Anterior cingulate cortex (tissue), 58 donors: ENCODE measurements around the gene PHKG2.

Experiments used
- DNase-seq, 58 donors: peaks; one replicate each; lab custom pipeline; 2025; lab: John Stamatoyannopoulos, UW

Gene PHKG2

GRCh38 chr16:30769379-30770089 lies 21.3 kb downstream of the PHKG2 start:
- DNase-seq = no peak

GRCh38 chr16:30771726-30772125 lies 23.5 kb downstream of the PHKG2 start:
- DNase-seq = no peak

- DNase-seq = no peak
These were observed 25.6 kb downstream of the PHKG2 start for GRCh38 chr16:30773826-30774225.

- DNase-seq = no peak
These were observed 26.3 kb downstream of the PHKG2 start for GRCh38 chr16:30774367-30775130.

GRCh38 chr16:30775131-30775391 lies 26.8 kb downstream of the PHKG2 start:
- no peak for DNase-seq

- peak; percentile 31 to 89 (median 77) for DNase-seq
These were observed 27.4 kb downstream of the PHKG2 start for GRCh38 chr16:30775392-30776188.

GRCh38 chr16:30777591-30778297 lies 29.5 kb downstream of the PHKG2 start:
- DNase-seq = no peak

- no peak for DNase-seq
These were observed 30.5 kb downstream of the PHKG2 start for GRCh38 chr16:30778549-30779244.

- no peak for DNase-seq
These were observed 31.4 kb downstream of the PHKG2 start for GRCh38 chr16:30779596-30779995.

- DNase-seq = peak in 7 of 58 donors; percentile 4 to 33 (median 24)
These were observed 31.8 kb downstream of the PHKG2 start for GRCh38 chr16:30780021-30780420.

- DNase-seq = no peak
These were observed 32.3 kb downstream of the PHKG2 start for GRCh38 chr16:30780549-30780948.

GRCh38 chr16:30782486-30783279 lies 34.5 kb downstream of the PHKG2 start:
- no peak for DNase-seq

- DNase-seq = no peak
These were observed 35.3 kb downstream of the PHKG2 start for GRCh38 chr16:30783280-30784109.

- DNase-seq = no peak
These were observed 36.0 kb downstream of the PHKG2 start for GRCh38 chr16:30784215-30784614.

- no peak for DNase-seq
These were observed 37.2 kb downstream of the PHKG2 start for GRCh38 chr16:30785126-30786106.

GRCh38 chr16:30786115-30786935 lies 38.1 kb downstream of the PHKG2 start:
- DNase-seq = peak in 12 of 58 donors; percentile 11 to 56 (median 38)
